22Rv1 (cell line): Measurements from ENCODE around the gene TSPAN14.

Experiments
- ZFX ChIP-seq: fragments of 450-650 bp; IDR thresholded peaks from 2 replicates; pipeline ENCODE4 v1.6.1; 2017; ENCODE audit warnings: antibody characterized with exemption, borderline replicate concordance
- TF ChIP-seq, protein P1 (sequence below): fragments of 450-650 bp; IDR thresholded peaks from 2 replicates; pipeline ENCODE4 v1.5.1; 2017; ENCODE audit warnings: mild to moderate bottlenecking

- TF ChIP-seq, protein P1, sequence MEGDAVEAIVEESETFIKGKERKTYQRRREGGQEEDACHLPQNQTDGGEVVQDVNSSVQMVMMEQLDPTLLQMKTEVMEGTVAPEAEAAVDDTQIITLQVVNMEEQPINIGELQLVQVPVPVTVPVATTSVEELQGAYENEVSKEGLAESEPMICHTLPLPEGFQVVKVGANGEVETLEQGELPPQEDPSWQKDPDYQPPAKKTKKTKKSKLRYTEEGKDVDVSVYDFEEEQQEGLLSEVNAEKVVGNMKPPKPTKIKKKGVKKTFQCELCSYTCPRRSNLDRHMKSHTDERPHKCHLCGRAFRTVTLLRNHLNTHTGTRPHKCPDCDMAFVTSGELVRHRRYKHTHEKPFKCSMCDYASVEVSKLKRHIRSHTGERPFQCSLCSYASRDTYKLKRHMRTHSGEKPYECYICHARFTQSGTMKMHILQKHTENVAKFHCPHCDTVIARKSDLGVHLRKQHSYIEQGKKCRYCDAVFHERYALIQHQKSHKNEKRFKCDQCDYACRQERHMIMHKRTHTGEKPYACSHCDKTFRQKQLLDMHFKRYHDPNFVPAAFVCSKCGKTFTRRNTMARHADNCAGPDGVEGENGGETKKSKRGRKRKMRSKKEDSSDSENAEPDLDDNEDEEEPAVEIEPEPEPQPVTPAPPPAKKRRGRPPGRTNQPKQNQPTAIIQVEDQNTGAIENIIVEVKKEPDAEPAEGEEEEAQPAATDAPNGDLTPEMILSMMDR = no peak
- no peak for TF ChIP-seq ZFX
These were observed 3.0 kb upstream of the TSPAN14 start for GRCh38 chr10:80451132-80451531.
